WI38 (cell line): Measurements from ENCODE around the gene NT5DC1.

ENCODE experiments used
- H3K4me3 ChIP-seq: 2 replicates; pipeline ENCODE4 v1.5.1; 2011; ENCODE audit warnings: low read depth, mild to moderate bottlenecking, control low read depth, low read length
- CTCF ChIP-seq: IDR thresholded peaks from 2 replicates; pipeline ENCODE4 v1.5.1; 2012; ENCODE audit warnings: low read depth, mild to moderate bottlenecking, control low read depth, low read length

NT5DC1 gene

GRCh38 chr6:116291701-116292396 lies 191.2 kb downstream of the NT5DC1 start:
- no peak overlapping the region for H3K4me3 ChIP-seq
- TF ChIP-seq CTCF: no peak

DNA sequence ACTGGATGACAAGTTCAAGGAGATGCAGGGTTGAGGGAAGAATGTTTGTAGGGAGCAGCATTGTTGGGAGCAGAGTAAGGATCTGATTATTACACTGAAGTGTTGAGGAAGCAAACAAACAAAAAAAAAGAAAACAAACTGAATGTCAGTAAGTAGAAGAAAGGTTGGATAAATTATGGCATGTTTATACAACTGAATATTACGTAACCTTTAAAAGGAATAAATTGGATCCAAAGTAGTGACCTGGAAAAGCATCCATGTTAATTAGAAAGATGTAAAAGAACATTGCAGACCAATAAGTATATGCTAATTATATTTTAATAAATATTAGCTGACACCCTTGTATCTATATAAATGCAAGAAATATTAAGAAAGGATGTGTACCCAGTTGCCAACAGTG lies 191.9 kb downstream of the NT5DC1 start:
- TF ChIP-seq CTCF: no peak
- H3K4me3 ChIP-seq: no peak overlapping the region

GRCh38 chr6:116298273-116298672 lies 197.6 kb downstream of the NT5DC1 start:
- TF ChIP-seq CTCF: no peak
- no peak overlapping the region for H3K4me3 ChIP-seq

DNA sequence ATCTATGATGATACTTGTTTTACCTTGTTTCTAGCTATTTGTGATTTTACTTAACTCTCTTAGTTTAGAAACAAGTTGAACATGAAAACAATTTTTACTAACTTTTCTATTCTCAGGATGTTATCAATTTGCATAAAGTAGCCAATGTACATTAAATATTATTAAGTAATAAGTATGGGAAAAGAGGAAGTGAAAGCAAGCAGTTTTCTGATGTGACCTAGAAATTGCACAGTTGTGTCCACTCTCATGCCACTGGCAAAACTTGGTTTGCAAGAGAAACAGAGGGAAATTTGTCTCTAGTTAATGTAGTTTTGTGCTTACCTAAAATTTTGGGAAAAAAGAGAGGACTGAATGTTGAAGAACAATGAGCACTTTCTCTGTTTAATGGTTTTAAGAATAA lies 198.3 kb downstream of the NT5DC1 start:
- TF ChIP-seq CTCF: no peak

More for the DNA sequence above, 198.3 kb downstream of the NT5DC1 start:
- no peak overlapping the region for H3K4me3 ChIP-seq
